Fibroblast of skin of left biceps (primary cell): Measurements from ENCODE around the gene SLC22A31.
"Not testable (repeated sequence)": the region's sequence is repeated elsewhere in the genome, so short reads cannot be mapped to it uniquely, and the experiment has no call there.

Experiments used
- DNase-seq, 2 experiments: peaks; one replicate each; pipeline ENCODE4 v3.0.0-alpha.2; 2013; ENCODE audit warnings: low read depth in 2 of 2

Gene SLC22A31

DNA sequence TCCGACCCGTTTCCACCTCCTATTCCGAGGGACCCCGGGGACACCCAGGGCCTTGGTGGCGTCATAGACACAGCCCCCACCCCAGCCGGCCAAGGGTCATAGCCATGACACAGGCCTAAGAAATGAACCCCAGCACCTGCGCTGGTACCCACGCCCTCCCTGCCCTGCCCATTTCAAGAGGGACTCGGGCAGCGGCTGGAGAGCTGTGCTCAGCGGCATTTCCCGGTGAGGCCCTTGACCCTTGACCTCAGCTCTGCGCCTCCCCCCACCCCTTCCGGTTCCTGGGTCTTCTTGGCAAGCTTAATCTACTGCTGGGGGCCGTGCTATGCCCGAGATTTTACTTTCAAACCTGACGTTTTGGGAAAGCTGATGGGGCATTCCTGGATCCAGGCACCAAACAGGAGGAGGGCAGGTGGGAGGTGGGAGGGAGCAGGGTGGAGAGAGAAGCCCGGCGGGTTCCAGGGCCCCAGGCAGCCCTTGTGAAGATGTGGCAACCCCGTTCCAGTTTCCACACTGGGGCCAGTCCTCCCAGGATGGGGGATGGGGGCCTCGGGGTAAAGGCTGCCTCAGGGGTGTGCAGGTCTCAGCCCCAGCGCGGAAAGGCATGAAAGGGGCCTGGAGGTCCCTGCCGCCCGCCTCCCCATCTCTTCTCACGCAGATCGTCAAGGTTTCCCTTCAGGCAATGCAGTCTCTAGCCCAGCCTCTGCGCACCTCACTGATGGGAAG is at the start of gene SLC22A31:
SLC22A31 (minus strand) TSS at position 414 of the 726 bp plus-strand sequence; CDS start at position 378, 36 bp downstream.
- DNase-seq: no peak

DNA sequence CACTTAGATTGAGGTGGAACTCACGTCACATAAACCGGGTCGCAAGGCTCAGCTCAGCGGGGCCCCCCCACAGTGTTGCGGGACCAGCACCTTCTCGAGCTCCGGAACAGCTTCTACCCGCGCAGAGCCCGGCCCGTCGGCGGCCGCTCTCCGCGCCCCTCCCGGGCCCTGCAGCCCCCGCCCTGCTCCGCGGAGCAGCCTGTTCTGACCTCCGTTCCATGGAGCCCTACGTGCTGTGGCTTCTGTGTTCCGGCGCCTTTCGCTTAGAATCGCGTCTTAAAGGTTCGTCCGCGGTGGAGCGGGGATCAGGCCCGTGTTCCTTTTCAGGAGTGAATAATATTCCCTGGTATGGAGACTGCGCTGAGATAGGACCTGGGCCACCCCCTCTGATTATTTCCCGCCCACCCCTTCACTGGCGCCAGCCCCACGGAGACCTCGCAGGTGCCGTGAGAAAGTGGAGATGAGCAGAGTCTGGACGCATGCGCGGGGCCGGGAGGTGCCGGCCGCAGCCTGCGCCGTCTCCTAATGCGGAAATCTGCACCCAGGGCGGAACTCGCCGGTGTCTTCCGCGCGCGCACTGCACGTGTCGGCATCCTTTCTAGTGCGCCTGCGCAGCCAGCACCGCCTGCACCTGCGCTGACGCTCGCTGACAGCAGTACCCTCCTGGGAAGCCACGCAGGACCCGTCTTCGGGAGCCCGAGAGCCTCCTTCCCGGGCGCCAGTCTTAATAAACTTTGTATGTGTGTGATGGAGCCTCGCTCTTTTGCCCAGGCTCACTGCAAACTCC is 48.1 kb upstream of the SLC22A31 start:
- no peak for DNase-seq

DNA sequence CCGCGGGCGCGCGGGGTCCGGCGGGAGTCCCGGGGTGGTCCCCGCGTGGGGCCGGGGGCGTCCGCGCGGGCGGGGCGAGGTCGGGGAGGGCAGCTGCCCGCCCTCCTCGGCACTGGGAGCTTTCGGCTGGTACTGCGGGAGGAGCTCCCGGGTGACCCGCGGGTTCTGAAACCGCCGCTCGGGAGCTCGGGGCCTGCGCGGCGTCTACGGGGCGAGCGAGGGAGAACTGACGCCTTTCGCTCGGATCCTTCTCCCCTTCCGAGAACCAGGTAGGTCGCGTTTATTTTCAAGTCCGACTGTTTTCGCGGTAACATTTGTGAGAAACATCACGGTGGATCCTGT is 47.4 kb upstream of the SLC22A31 start:
- not testable (repeated sequence) for DNase-seq

DNA sequence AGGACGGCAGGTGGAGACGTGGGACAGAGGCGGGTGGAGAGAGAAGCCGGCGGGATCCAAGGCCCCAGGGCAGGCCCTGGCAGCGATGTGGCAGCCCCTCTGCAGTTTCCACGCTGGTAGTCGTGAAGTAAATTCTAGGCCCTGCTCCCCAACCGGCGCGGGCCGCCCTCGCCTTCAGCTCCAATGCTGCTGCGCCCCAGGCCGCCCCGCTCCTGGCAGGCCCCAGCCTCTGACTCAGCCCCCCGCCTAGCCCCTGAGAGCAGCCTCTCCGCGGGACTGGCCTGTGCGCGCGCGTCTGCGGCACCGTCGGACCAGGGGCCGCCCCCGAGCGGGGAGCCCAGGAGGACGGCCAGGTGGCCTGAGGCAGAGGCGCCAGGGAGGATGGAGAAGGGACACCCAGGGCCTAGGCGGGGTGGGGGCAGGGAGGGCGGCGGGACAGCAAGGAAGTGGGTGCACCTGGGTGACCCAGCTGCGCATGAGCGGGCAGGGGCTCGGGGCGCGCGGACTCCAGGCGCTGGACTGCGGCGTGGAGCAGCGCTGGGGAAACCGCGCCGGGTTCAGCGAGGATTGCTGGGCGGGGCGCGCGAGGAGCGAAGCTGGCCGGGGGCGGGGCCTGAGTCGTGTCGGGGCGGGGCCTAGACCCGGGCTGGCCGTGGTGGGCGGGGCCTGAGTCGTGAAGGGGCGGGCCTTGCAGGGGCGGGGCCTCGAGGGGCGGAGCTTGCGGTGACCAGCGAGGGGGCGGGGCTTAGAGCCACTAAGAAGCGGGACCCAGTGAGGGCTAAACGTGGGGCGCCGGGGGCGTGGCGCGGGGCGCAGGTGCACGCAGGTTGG is 46.8 kb upstream of the SLC22A31 start:
- peak; percentile 40 to 44 for DNase-seq

DNA sequence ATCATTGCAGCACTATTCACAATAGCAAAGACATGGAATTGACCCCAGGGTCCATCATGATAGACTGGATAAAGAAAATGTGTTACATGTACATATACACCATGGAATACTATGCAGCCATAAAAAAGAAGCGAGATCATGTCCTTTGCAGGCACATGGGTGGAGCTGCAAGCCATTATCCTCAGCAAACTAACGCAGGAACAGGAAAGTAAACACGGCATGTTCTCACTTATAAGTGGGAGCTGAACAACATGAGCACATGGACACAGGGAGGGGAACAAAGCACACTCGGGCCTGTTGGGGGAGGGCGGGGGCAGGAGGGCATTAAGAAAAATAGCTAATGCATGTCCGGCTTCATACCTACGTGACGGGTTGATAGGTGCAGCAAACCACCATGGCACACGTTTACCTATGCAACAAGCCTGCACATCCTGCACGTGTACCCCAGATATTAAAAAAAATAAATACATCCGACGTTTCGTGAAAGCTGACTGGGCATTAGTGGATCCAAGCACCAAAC is 46.1 kb upstream of the SLC22A31 start:
- DNase-seq: no peak

DNA sequence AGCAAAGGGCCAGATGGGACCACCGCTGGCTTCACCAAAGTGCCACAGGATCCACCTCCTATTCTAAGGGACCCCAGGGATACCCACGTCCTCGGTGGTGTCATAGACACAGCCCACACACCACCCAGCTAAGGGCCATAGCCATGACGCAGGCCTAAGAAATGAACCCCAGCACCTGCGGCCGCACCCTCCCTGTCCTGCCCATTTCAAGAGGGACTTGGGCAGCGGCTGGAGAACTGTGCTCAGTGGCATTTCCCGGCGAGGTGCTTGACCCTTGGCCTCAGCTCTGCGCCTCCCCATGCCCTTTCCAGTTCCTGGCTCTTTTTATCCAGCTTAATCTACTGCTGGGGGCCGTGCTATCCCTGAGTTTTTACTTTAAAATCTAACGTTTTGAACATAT is 44.4 kb upstream of the SLC22A31 start:
- no peak for DNase-seq

DNA sequence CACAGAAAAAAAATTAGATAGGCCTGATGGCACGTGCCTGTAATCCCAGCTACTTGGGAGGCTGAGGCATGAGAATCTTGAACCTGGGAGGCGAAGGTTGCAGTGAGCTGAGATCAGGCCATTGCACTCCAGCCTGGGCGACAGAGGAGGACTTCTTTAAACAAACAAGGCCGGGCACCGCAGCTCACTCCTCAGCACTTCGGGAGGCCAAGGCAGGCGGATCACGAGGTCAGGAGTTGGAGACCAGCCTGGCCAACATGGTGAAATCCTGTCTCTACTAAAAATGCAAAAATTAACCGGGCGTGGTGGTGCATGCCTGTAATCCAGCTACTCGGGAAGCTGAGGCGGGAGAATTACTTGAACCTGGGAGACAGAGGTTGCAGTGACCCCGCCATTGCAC is 43.9 kb upstream of the SLC22A31 start:
- DNase-seq: not testable (repeated sequence)

DNA sequence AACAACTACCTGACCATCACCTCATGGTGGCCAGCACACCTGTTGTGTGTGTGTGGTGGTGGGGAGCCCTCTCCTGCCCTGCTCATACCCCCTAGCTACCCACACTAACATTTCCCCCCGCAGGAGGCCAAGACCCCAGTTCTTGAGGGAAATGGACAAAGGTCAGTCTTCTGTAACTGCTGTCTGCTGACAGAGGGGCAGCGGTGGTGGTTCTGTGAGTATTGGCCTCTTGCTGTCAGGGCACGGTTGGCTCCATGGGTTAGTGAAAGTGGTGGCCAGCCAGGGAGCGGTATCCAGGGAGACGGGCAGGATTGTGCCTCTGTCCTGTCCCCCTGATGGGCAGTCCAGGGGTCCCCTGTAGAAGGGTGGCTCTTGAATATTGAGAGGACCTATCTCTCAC is 43.3 kb upstream of the SLC22A31 start:
- no peak for DNase-seq

DNA sequence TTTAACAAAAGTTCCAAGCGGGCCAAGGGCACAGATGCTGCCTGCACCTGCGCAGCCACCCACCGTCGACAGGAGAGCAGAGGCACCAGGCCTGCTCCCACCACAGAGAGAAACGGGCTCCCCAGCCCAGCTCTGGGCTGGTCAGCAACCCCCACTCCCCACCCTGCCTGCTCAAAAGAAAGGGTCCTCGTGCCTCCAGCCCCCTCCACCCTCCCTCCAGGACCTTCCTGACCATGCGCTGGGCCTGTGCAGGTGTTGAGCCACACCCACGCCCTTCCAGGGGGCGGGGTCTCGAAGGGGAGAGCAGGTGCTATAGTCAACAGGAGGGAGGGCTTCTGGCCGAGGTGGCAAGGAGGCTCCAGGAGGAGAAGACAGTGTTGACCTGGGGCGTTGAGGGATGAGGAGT is 42.5 kb upstream of the SLC22A31 start:
- no peak for DNase-seq

DNA sequence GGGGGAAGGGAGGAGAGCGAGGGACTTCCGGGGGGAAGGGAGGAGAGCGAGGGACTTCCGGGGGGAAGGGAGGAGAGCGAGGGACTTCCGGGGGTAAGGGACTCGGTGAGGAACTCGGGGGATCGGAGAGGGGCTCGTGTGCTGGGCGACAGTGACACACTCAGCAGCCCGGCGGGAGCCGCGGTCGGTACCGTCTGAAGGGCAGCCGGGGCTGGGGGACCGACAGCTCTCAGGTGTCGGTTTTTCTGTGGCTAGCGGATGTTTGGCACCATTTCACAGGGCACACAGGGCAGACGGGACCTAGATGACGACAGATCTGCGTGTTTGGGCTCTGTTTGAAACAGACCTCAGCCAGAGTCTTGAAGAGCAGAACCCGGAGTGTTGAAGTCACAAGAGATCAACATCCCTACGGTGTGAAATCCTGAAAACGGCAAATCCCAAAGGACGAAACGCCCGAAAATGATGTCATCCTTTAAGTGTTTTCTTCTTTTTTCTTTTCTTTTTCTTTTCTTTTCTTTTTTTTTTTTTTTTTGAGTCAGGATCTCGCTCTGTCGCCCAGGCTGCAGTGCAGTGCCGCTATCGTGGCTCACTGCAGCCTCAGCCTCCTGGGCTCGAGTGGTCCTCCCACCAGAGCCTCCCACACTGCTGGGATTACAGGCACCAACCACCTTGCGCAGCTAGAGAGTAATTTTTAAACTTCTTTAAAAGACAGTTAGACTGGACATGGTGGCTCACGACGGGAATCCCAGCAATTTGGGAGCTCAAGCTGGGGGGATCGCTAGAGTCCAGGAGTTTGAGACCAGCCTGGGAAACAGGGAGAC is 41.1 kb upstream of the SLC22A31 start:
- peak; percentile 36 to 40 for DNase-seq

DNA sequence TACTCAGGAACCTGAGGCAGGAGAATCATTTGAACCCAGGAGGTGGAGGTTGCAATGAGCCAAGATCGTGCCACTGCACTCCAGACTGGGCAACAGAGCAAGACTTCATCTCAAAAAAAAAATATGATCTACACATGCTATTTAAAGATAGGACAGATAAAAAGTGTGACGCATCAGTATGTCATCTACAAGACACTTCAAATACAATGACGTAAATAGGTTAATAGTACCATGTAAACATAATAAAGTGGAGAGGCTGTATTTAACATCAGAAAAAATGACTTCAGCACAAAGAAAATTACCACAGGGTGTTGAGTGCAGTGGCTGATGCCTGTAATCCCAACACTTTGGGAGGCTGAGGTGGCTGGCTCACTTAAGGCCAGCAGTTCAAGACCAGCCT is 37.4 kb upstream of the SLC22A31 start:
- DNase-seq: no peak

DNA sequence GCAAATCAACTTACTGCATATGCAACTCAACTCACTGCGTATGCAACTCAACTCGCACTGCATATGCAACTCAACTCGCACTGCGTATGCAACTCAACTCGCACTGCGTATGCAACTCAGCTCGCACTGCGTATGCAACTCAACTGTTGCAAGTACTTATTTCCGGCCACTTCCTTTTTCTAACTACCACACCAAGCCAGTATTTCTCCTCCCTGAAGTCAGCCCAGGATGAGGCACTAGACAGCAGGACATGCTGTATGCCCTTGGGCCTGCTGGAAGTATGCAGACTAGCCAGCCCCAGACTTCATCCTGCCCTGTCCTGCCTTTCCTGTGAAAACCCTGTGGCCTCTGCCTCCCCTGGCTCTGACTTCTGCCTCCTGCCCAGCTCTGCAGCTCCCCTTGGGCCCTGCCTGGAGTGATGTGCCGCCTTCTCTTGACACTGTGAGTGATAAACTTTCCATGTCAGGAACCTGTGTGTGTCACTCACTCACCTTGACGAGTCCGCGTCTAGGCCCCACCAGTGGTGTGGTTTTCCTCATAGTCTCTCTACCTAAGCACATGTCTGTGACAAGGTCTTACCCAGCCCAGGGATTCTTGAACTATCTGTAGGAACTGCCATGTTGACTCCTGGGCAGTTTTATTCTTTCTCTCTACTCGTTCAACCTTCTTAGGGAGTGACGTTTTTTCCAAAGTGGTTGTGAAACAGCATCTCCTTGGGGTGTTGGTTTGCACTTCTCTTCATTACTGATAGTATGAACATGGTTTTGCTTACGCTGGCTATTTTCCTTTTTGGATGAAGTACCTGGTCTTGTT is 33.5 kb upstream of the SLC22A31 start:
- no peak for DNase-seq

DNA sequence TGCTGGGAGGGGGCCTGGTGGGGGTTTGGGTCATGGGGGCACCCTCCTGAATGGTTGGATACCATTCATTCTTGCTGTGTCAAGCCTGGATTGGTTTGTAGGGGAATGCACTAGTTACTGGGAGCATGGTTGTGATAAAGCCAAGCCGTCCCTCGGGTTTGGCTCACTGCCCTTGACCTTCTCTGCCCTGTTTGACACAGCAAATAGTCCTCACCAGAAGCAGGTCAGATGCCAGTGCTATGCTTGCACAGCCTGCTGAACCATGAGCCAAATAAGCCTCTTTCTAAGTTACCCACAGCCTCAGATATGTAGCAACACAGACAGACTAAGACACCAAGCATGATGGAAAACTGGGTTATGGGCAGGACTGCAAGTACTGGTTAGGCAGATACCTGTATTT is 31.8 kb upstream of the SLC22A31 start:
- no peak for DNase-seq

DNA sequence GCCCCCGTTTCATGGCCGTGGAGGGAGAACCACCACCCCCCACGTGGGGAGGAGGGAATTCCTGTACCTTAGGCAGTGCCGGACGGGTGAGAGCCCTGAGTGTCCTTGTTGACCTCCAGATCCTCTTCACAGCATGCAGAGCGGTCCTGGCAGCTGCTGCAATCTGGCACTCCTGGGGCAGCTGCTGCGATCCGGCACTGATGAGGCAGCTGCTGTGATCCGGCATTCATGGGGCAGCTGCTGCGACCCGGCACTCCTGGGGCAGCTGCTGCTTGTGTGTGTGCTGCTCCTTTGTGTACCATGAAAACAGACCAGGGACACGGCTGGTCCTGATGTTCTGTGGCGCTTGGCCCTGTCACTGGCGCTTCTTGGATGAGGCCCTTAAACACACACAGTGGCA is 29.9 kb upstream of the SLC22A31 start:
- DNase-seq: no peak

DNA sequence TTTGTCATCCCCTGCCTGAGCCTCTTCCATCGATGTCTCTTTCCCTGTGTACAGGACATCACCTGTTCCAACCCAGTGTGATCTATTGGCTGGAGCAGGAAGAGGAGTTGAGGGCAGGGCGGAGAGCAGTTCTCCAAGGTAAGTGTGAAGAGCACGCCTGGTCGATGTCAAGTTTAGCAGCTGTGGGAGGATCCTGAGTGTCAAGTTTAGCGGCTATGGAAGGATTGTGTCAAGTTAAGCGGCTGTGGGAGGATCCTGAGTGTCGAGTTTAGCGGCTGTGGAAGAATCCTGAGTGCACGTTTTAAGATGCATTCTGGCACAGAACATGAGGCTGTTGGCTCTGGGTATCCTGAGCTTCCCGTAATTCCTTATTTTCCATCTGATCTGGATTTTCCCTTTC is 24.3 kb upstream of the SLC22A31 start:
- DNase-seq: no peak

DNA sequence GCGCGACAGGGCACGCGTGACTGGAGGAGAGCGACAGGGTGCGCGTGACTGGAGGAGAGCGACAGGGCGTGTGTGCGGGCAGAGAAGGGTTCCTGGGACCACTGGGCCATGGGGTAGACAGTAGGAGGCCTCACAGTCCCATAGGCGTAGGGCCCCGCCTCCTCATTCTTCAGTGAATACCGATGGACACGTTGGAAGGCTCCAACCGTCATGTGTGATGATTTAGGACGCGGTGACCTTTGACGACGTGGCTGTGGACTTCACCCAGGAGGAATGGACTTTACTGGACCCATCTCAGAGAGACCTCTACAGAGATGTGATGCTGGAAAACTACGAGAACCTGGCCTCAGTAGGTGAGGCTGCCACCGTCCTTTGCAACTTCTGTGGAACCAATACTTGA is 22.6 kb upstream of the SLC22A31 start:
- no peak for DNase-seq

DNA sequence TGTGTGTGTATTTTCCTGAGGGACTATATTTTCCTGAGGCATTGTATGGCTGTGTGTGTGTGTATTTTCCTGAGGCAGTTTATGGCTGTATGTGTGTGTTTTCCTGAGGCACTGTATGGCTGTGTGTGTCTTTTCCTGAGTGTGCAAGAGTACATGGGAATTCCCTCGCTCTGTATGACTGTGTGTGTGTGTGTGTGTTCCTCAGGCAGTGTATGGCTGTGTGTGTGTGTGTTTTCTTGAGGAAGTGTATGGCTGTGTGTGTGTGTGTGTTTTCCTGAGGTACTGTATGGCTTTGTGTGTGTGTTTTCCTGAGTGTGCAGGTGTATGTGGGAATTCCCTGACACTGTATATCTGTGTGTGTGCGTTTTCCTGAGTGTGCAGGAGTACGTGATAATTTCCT is 21.3 kb upstream of the SLC22A31 start:
- no peak for DNase-seq

DNA sequence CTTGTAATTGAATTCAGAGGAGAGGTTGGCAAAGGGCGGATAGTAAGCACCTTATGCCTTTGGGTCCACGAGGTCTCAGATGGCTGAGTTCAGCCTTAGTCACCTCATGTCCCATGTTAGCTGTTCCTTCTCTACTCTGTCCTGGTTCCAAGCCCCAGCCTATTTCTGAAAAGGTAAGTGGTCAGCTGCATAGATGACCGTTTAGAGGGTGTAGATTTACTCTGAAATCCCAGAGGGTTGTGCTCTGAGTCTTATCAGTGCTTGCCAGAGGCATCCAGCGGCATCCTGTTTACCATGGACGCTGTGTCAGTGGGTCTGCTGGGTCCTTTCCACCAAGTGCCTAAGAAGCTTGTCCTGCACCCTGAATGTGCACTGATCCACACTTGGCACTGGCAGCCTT is 19.0 kb upstream of the SLC22A31 start:
- no peak for DNase-seq

DNA sequence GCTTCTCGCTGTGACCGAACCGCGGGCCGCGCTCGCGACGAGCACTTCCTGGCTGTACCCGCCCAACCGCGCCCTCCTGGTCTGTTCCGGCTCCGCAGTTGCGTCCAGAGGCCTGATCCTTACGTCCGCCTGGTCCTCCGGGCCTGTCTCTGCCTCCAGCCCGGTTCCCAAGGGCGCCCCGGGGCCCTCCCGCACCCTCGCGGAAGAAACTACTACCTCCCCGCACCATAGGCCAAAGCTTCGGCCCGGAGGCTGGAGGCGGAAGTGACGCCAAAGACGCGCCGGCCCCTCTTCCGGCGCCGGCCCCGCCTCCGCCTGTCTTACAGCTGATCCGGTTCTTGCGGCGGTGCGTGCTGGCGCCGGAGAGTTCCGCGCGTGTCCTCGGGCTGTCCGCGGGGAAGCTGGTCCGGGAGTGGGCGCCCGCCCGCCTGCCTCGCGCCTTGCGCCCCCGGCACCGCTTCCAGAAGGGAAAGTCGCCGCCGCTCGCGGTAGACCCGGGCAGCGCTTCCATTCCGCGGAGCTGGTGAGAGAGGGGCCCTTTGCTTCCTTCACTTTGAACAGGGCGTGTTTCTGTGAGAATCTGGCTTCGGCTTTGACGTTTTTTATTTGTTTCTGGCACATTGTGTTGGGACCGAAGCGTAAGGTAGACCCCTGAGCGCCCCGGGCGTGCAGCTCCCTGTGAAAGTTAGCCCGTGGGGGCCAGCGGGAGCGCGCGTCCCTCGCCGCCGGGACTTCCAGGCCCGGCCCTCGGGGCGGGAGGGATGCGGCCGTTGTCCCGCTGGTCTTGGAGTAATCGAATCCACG is 17.3 kb upstream of the SLC22A31 start, which contains the start of gene ZNF778:
ZNF778 (plus strand) TSS at position 316 of the 804 bp plus-strand sequence. CDS start 3,425 bp downstream, outside the sequence.
- peak in 1 of 2 experiments; percentile 37 for DNase-seq

DNA sequence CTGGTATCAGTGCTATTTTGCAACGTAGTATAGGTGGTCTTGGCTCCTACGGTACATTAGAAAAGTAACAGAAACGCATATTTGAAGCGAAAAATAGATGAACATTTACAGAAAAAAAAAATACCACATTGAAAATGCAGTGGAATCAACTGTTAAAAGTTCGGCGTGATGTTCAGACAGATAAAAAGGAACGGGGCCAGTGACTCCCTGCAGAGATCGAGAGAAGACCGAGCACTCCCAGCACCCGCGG is 16.7 kb upstream of the SLC22A31 start:
- no peak for DNase-seq
